H4 (cell line): ENCODE data around the gene RASGRP2. TPM values are rescaled to one million over a fixed set of nuclear protein-coding genes. Genes with fewer than 3 reads are reported as not detected.

Experiments
- total RNA-seq: library from RNA; depleted of rRNA; stranded (reverse); fragments of >200 nt; shearing (Covaris generic); gene quantifications from 2 replicates; pipeline ENCODE4 v1.2.3, GENCODE V29; 2014; rRNA removed

The RASGRP2 gene
- total RNA-seq, 1 experiment from 2014 or later, result not detected

Other genes with a start within 250 kb of the RASGRP2 start
- gene SLC22A11, start 188.2 kb downstream of the RASGRP2 start, total RNA-seq, result not detected in 2 replicates
- not detected in 2 replicates for gene SLC22A12, start 152.9 kb downstream of the RASGRP2 start, total RNA-seq
- gene NRXN2, start 20.9 kb downstream of the RASGRP2 start, total RNA-seq, result 0.17 and 0.35 TPM in 2 replicates
- 0.25 TPM in 1 of 2 replicates, not detected in the other for gene PYGM, start 15.8 kb upstream of the RASGRP2 start, total RNA-seq
- 79.6 and 94.1 TPM in 2 replicates for gene SF1, start 34.4 kb upstream of the RASGRP2 start, total RNA-seq
- gene MAP4K2, start 59.1 kb upstream of the RASGRP2 start, total RNA-seq, result 18.0 and 40.9 TPM in 2 replicates
- gene MEN1, start 66.4 kb upstream of the RASGRP2 start, total RNA-seq, result 8.9 and 10.6 TPM in 2 replicates
- gene CDC42BPG, start 100.5 kb upstream of the RASGRP2 start, total RNA-seq, result 0.02 TPM in 1 of 2 replicates, not detected in the other
- gene EHD1, start 134.5 kb upstream of the RASGRP2 start, total RNA-seq, result 13.5 and 14.2 TPM in 2 replicates
- 6.0 and 9.5 TPM in 2 replicates for gene ATG2A, start 173.1 kb upstream of the RASGRP2 start, total RNA-seq
- 6.4 and 9.1 TPM in 2 replicates for gene PPP2R5B, start 180.5 kb upstream of the RASGRP2 start, total RNA-seq
- not detected in 2 replicates for gene GPHA2, start 191.8 kb upstream of the RASGRP2 start, total RNA-seq
- gene MAJIN, start 228.0 kb upstream of the RASGRP2 start, total RNA-seq, result not detected in 2 replicates